ENCODE results near the gene IL1B. TPM values are rescaled to one million over a fixed set of nuclear protein-coding genes. Genes with fewer than 3 reads are reported as not detected.

IL1B gene
- total RNA-seq, 2 donors from 2014 or later: not detected

DNA sequence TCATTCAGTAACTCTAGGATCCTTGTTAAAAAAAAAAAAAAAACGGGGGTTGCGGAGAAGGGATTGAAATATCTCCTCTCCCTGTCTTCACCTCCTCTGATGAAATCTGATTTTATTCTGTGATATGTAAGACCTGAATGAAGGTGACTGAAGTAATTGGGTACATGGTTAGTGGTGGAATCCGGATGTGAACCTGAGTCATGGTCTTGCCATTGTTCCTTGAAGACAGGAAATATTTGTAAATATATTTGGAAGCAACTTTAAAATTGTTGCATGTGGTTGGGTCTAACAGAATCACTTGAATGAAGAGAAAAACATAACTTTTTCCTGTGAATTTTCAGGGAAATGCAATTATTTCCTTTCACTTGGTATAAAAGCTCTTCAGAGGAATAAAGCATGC is 49.3 kb downstream of the IL1B start:
- Histone ChIP-seq H3K27me3 (replicated peaks; ENCODE audit: insufficient read depth) (no peaks in the 10 kb centered on the region), H3K4me1 (replicated peaks) (no peaks in the 10 kb centered on the region), H3K27ac (no peak overlapping the region), H3K9me3 (no peaks in the 10 kb centered on the region), H3K4me3 (no peak overlapping the region), H3K36me3 (no peaks in the 10 kb centered on the region)
- 86% methylated on average over 3 of the region's 3 CpGs for WGBS
- intact Hi-C loops (cut with DNase I): no loop called here
- DNase-seq (ENCODE audit: low spot score): no peak
- TF ChIP-seq POLR2A (IDR thresholded peaks at IDR 0.05): no peak
- no peak for TF ChIP-seq POLR2AphosphoS5 (IDR thresholded peaks at IDR 0.05)
- TF ChIP-seq CTCF (IDR thresholded peaks at IDR 0.05): no peak

- Histone ChIP-seq H3K4me1 (replicated peaks) (no peaks in the 10 kb centered on the region), H3K4me3 (no peak within 1 kb of the TSS), H3K36me3 (no peaks in the 10 kb centered on the region), H3K9me3 (no peaks in the 10 kb centered on the region), H3K27ac (no peak within 1 kb of the TSS), H3K27me3 (replicated peaks; ENCODE audit: insufficient read depth) (no peaks in the 10 kb centered on the region)
- no peak for DNase-seq (ENCODE audit: low spot score)
- 21% methylated on average over 13 of the region's 13 CpGs for WGBS
- TF ChIP-seq CTCF (IDR thresholded peaks at IDR 0.05) (no peak), POLR2AphosphoS5 (IDR thresholded peaks at IDR 0.05) (no peak), POLR2A (IDR thresholded peaks at IDR 0.05) (no peak)
- intact Hi-C loops (cut with DNase I): no loop called here
Measured at GRCh38 chr2:112784199-112785189, 52.1 kb downstream of the IL1B start, which contains the start of gene IL1A. Gene IL1A (minus strand): TSS chr2:112784493. CDS start chr2:112783770, 723 bp downstream.

GRCh38 chr2:112783187-112783714 is 53.3 kb downstream of the IL1B start:
- no peak overlapping the region for H3K4me3 ChIP-seq
- DNase-seq (ENCODE audit: low spot score): no peak
- no peaks in the 10 kb centered on the region for H3K27me3 ChIP-seq (replicated peaks; ENCODE audit: insufficient read depth)
- no peak overlapping the region for H3K27ac ChIP-seq
- no peaks in the 10 kb centered on the region for H3K9me3 ChIP-seq
- H3K4me1 ChIP-seq (replicated peaks): no peaks in the 10 kb centered on the region
- no peaks in the 10 kb centered on the region for H3K36me3 ChIP-seq
- WGBS: 92% methylated on average over 3 of the region's 3 CpGs
- intact Hi-C loops (cut with DNase I): no loop called here
- TF ChIP-seq POLR2A (IDR thresholded peaks at IDR 0.05): no peak
- no peak for TF ChIP-seq POLR2AphosphoS5 (IDR thresholded peaks at IDR 0.05)
- no peak for TF ChIP-seq CTCF (IDR thresholded peaks at IDR 0.05)

GRCh38 chr2:112782234-112782799 is 54.3 kb downstream of the IL1B start:
- H3K27me3 ChIP-seq (replicated peaks; ENCODE audit: insufficient read depth): no peaks in the 10 kb centered on the region
- H3K27ac ChIP-seq: no peak overlapping the region
- intact Hi-C loops (cut with DNase I): no loop called here
- TF ChIP-seq POLR2AphosphoS5 (IDR thresholded peaks at IDR 0.05): no peak
- TF ChIP-seq POLR2A (IDR thresholded peaks at IDR 0.05): no peak
- no peak for TF ChIP-seq CTCF (IDR thresholded peaks at IDR 0.05)
- H3K4me3 ChIP-seq: no peak overlapping the region
- H3K9me3 ChIP-seq: no peaks in the 10 kb centered on the region
- no peaks in the 10 kb centered on the region for H3K36me3 ChIP-seq
- DNase-seq (ENCODE audit: low spot score): no peak
- no peaks in the 10 kb centered on the region for H3K4me1 ChIP-seq (replicated peaks)
- 90% methylated on average over 3 of the region's 3 CpGs for WGBS

Other genes starting within 250 kb of the IL1B start
- 10 to 100 TPM; 10.7 to 34.1 TPM for gene SLC20A1, start 190.8 kb downstream of the IL1B start, total RNA-seq
- gene NT5DC4, start 115.8 kb downstream of the IL1B start, total RNA-seq: under 1 TPM in 1 of 2 donors, not detected in 1; 0.23 TPM
- gene CKAP2L, start 72.2 kb downstream of the IL1B start, total RNA-seq: 1 to 10 TPM in 1 of 2 donors, under 1 TPM in 1; 0.23 to 3.1 TPM
- gene IL1A, start 52.3 kb downstream of the IL1B start, total RNA-seq: 10 to 100 TPM in 1 of 2 donors, not detected in 1; 27.4 TPM
- 1 to 10 TPM in 1 of 2 donors, not detected in 1; 1.4 TPM for gene IL37, start 74.4 kb upstream of the IL1B start, total RNA-seq
- not detected for gene IL36G, start 141.2 kb upstream of the IL1B start, total RNA-seq
- not detected for gene IL36A, start 168.7 kb upstream of the IL1B start, total RNA-seq
- gene IL36B, start 216.1 kb upstream of the IL1B start, total RNA-seq: not detected
- gene IL36RN, start 222.4 kb upstream of the IL1B start, total RNA-seq: not detected
- gene IL1F10, start 231.2 kb upstream of the IL1B start, total RNA-seq: not detected